VCaP (cell line): ENCODE measurements around the gene ZNF804B.
A peak's percentile ranks its signal among the peaks of the same experiment; 100 is the strongest.

ENCODE experiments used
- H3K27ac ChIP-seq: fragments of 450-650 bp; 2 replicates; pipeline ENCODE4 v1.5.1; 2017
- CTCF ChIP-seq: fragments of 450-650 bp; conservative IDR thresholded peaks from 2 replicates; pipeline ENCODE4 v1.5.1; 2017; ENCODE audit warnings: mild to moderate bottlenecking, moderate library complexity

Gene ZNF804B

GRCh38 chr7:88759230-88760135 lies at the start of gene ZNF804B:
Gene ZNF804B (plus strand): TSS chr7:88759700. CDS start chr7:88759977, 277 bp downstream.
- no peak within 1 kb of the TSS for H3K27ac ChIP-seq
- peak; percentile 28; the same call in 1 of the 2 replicates for TF ChIP-seq CTCF

GRCh38 chr7:88735920-88736319 lies 23.6 kb upstream of the ZNF804B start:
- TF ChIP-seq CTCF, result no peak
- H3K27ac ChIP-seq, result no peak overlapping the region

GRCh38 chr7:88737632-88738031 lies 21.9 kb upstream of the ZNF804B start:
- no peak overlapping the region for H3K27ac ChIP-seq
- no peak for TF ChIP-seq CTCF

GRCh38 chr7:88746126-88746525 lies 13.4 kb upstream of the ZNF804B start:
- TF ChIP-seq CTCF, result no peak
- H3K27ac ChIP-seq, result no peak overlapping the region

- no peak for TF ChIP-seq CTCF
Observed at GRCh38 chr7:88756802-88757201, 2.7 kb upstream of the ZNF804B start.

GRCh38 chr7:88757371-88757770 lies 2.1 kb upstream of the ZNF804B start:
- H3K27ac ChIP-seq, result no peak overlapping the region
- TF ChIP-seq CTCF, result no peak

More at GRCh38 chr7:88756802-88757201, 2.7 kb upstream of the ZNF804B start:
- no peak overlapping the region for H3K27ac ChIP-seq

- TF ChIP-seq CTCF, result peak; percentile 35
- no peak overlapping the region for H3K27ac ChIP-seq
Observed at GRCh38 chr7:88758381-88759229, 895 bp upstream of the ZNF804B start.
